Body of pancreas (tissue), 4 donors: ENCODE data around the gene SEMA4F. TPM values are rescaled to one million over a fixed set of nuclear protein-coding genes. Genes with fewer than 3 reads are reported as not detected.
A peak's percentile ranks its signal among the peaks of the same experiment; 100 is the strongest.

Experiments
- ATAC-seq: fragments of 150-250 bp; one replicate; pipeline ENCODE4 v1.9.1; 2016
- DNase-seq, 4 donors: peaks; one replicate each; pipeline ENCODE4 v3.0.0-alpha.2; 2019
- H3K27ac ChIP-seq, 4 donors: fragments of 200-600 bp; sonication (generic); 1 replicate in 3 of 4; 2 replicates in 1 of 4; pipeline versions ENCODE4 v1.5.1 to v1.6.1; 2016 to 2019; ENCODE audit warnings: mild to moderate bottlenecking in 1 of 4, mixed read lengths in 1 of 4, moderate library complexity in 1 of 4
- H3K27me3 ChIP-seq, 2 donors: fragments of 200-600 bp; sonication (generic); one replicate each; pipeline ENCODE4 v1.6.0; 2016; ENCODE audit warnings: mild to moderate bottlenecking in 1 of 2
- H3K36me3 ChIP-seq, 2 donors: fragments of 200-600 bp; sonication (generic); replicated peaks in 1 of 2; 2 replicates each; pipeline ENCODE4 v1.5.1; 2016; ENCODE audit warnings: low read depth in 2 of 2; ENCODE audit not compliant: insufficient read depth in 1 of 2
- H3K4me1 ChIP-seq: fragments of 200-600 bp; sonication (generic); one replicate; pipeline ENCODE4 v1.6.0; 2016
- H3K4me3 ChIP-seq, 2 donors: fragments of 200-600 bp; sonication (generic); 1 replicate in 1 of 2; 2 replicates in 1 of 2; pipeline ENCODE4 v1.5.1; 2016 to 2019
- H3K9me3 ChIP-seq, 3 donors: fragments of 200-600 bp; sonication (generic); 1 replicate in 2 of 3; 2 replicates in 1 of 3; pipeline ENCODE4 v1.5.1; 2016
- CTCF ChIP-seq, 7 experiments: fragments of 450-650 bp in 4 of 7; fragments of 200-600 bp in 3 of 7; sonication (generic) in 3 of 7; IDR thresholded peaks; one replicate each; pipeline ENCODE4 v1.5.1; 2016 to 2019; ENCODE audit warnings: antibody characterized with exemption in 7 of 7
- POLR2A ChIP-seq, 3 donors: fragments of 450-650 bp; IDR thresholded peaks; one replicate each; pipeline ENCODE4 v1.6.1; 2016; ENCODE audit warnings: antibody characterized with exemption in 3 of 3, mild to moderate bottlenecking in 2 of 3
- WGBS, 2 donors: methylation state at CpG; one replicate each; pipeline ENCODE4 v1.1.5; 2017; 5-methylcytosine and 5-hydroxymethylcytosine counted together
- intact Hi-C: fragments of 100-400 bp; cut with DNase I; formaldehyde crosslinking; loops from one replicate; pipeline ENCODE4 v1.15.1; 2023
- total RNA-seq, 2 donors: library from RNA; depleted of rRNA; stranded (reverse); fragments of >200 nt; gene quantifications; one replicate each; pipeline ENCODE4 v1.1.0, GENCODE V29; 2016

SEMA4F gene
- total RNA-seq, 2 donors from 2014 or later = 3.1 to 4.6 TPM

- Histone ChIP-seq H3K27me3 (no peaks in the 10 kb centered on the region), H3K36me3 (no peaks in the 10 kb centered on the region), H3K9me3 (no peaks in the 10 kb centered on the region), H3K4me3 (no peak overlapping the region), H3K4me1 (no peaks in the 10 kb centered on the region), H3K27ac (no peak overlapping the region)
- TF ChIP-seq POLR2A (IDR thresholded peaks at IDR 0.05) (no peak), CTCF (IDR thresholded peaks at IDR 0.05) (no peak)
- DNase-seq (peak in 2 of 4 donors; percentile 48 to 49), ATAC-seq (no peak)
- intact Hi-C loops = no loop called here
- WGBS, 2 donors = 73 to 81% methylated on average over 3 of the region's 3 CpGs
These were observed 21.7 kb upstream of the SEMA4F start for GRCh38 chr2:74632209-74632938.

- no peak for ATAC-seq
- DNase-seq = no peak
- Histone ChIP-seq H3K9me3 (no peaks in the 10 kb centered on the region), H3K4me3 (no peak overlapping the region), H3K27ac (no peak overlapping the region), H3K36me3 (no peaks in the 10 kb centered on the region), H3K27me3 (no peaks in the 10 kb centered on the region), H3K4me1 (no peaks in the 10 kb centered on the region)
- TF ChIP-seq POLR2A (IDR thresholded peaks at IDR 0.05) (no peak), CTCF (IDR thresholded peaks at IDR 0.05) (no peak)
- intact Hi-C loops = no loop called here
These were observed 21.1 kb upstream of the SEMA4F start for GRCh38 chr2:74632939-74633312.

DNA sequence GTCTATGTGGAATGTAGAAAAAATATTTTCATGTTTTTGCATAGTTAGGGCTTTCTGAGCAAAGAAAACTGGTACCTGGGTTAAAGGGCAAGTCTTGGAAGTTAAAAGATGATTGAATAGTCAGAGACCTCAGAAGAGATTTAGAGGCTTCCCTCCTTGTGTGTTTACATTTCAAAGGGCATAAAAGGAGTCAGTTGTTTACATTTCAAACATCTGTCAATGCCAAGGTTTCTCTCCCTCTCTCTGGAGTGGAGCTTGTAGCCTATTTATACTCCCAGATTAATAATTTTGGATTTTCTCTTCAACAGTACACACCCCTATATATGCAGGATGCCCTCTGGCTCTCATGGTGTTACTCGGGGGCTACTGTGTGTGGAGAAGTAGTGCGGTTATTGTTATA lies 14.5 kb upstream of the SEMA4F start:
- ATAC-seq (no peak), DNase-seq (no peak)
- Histone ChIP-seq H3K27ac (no peak overlapping the region), H3K9me3 (no peaks in the 10 kb centered on the region), H3K27me3 (no peaks in the 10 kb centered on the region), H3K36me3 (no peaks in the 10 kb centered on the region), H3K4me1 (no peaks in the 10 kb centered on the region), H3K4me3 (no peak overlapping the region)
- intact Hi-C loops = no loop called here
- TF ChIP-seq CTCF (IDR thresholded peaks at IDR 0.05) = no peak
- TF ChIP-seq POLR2A (IDR thresholded peaks at IDR 0.05) = no peak
- 76 to 88% methylated on average over 2 of the region's 2 CpGs for WGBS, 2 donors

DNA sequence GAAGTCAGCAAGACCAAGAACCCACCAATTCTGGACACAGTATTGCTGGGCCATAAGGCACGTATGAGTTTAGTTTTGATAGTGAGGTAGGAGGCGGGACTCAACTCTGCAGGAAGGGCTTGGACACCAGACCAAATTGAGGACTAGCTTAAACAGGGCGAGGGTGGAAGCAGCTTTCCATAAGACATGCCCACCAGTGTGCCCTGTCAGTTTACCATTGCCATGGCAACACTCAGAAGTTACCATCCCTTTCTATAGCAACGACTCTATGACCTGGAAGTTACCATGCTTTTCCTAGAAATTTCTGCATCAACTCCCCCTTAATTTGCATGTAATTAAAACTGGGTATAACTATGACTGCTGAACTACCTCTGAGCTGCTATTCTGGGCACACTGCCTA lies 8.7 kb upstream of the SEMA4F start:
- no peak for ATAC-seq
- intact Hi-C loops = no loop called here

More for the DNA sequence above, 8.7 kb upstream of the SEMA4F start:
- 80 to 81% methylated on average over 4 of the region's 4 CpGs for WGBS, 2 donors
- Histone ChIP-seq H3K4me1 (no peaks in the 10 kb centered on the region), H3K27me3 (peaks cover 0 to 8% of the 10 kb centered on the region in 2 donors), H3K36me3 (no peaks in the 10 kb centered on the region), H3K4me3 (no peak overlapping the region), H3K27ac (no peak overlapping the region), H3K9me3 (no peaks in the 10 kb centered on the region)
- TF ChIP-seq CTCF (IDR thresholded peaks at IDR 0.05) (no peak), POLR2A (IDR thresholded peaks at IDR 0.05) (no peak)
- no peak for DNase-seq
